ENCODE data around the gene DIP2B. TPM values are rescaled to one million over a fixed set of nuclear protein-coding genes. Genes with fewer than 3 reads are reported as not detected.
"Not testable (repeated sequence)": the region's sequence is repeated elsewhere in the genome, so short reads cannot be mapped to it uniquely, and the experiment has no call there.

The DIP2B gene
- total RNA-seq, 3 donors from 2014 or later = 28.3 to 39.8 (median 34.7) TPM

DNA sequence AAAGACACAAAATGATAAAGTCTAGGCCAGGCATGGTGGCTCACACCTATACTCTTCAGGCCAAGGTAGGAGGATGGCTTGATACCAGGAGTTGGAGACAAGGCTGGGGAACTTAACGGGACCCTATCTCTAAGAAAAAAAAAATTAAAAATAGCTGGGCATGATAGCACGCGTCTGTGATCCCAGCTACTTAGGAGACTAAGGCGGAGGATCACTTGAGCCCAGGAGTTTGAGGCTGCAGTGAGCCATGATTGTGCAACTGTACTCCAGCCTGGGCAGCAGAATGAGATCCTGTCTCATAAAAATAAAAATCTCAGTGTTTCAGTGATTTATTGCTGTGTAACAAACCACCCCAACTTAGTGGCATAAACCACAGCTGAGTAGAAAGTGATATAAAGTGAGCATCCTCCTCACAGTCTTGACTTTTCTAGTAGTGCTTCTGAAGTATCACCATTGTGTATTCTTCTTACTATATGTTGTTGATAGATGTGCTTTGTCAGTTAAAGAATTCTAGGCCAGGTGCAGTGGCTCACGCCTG, 248.5 kb downstream of the DIP2B start:
- TF ChIP-seq, protein P1, sequence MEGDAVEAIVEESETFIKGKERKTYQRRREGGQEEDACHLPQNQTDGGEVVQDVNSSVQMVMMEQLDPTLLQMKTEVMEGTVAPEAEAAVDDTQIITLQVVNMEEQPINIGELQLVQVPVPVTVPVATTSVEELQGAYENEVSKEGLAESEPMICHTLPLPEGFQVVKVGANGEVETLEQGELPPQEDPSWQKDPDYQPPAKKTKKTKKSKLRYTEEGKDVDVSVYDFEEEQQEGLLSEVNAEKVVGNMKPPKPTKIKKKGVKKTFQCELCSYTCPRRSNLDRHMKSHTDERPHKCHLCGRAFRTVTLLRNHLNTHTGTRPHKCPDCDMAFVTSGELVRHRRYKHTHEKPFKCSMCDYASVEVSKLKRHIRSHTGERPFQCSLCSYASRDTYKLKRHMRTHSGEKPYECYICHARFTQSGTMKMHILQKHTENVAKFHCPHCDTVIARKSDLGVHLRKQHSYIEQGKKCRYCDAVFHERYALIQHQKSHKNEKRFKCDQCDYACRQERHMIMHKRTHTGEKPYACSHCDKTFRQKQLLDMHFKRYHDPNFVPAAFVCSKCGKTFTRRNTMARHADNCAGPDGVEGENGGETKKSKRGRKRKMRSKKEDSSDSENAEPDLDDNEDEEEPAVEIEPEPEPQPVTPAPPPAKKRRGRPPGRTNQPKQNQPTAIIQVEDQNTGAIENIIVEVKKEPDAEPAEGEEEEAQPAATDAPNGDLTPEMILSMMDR (IDR thresholded peaks at IDR 0.05) = no peak
- intact Hi-C loops (cut with DNase I, micrococcal nuclease) = no loop called here
- no peak for ATAC-seq

DNA sequence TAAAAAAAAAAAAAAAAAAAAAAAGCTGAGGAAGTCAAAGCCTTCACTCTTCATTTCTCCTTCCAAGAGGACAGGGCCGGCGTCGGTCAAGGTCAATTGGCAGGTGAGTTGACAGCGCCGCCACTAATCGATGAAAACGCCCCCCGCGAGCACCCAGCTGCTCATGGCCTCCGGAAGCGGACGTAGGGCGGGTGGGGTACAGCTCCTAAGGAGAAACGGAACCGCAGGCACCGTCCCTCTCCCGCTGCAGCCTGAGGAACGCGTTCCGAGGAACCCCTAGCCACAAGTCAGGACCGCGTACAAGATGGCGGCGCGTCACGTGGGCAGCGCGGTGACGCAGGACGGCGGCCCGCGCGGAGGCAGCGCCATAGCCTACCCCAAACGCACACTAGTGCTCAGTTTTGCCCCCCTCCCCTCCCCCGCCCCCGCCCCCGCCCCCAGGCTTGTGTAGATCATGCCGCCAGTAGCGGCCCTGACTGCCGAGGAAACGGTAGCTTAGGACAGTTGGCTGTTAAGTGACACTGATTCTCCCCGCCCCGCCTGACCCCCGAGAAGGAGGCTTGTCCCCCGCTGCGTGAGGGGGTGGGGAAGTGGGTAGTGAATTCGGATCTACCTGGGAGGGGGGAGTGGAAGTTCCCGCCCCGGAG, 259.0 kb downstream of the DIP2B start, which contains the start of gene ATF1:
Gene ATF1, plus strand, starts transcription at position 463 of the 647 bp plus-strand sequence. CDS start 16,045 bp downstream, outside the sequence.
- DNase-seq = peak; percentile 93 to 95 (median 94)
- peak; percentile 89 for ATAC-seq
- TF ChIP-seq, protein P1 (IDR thresholded peaks at IDR 0.05) = no peak
- no peaks in the 10 kb centered on the region for H3K36me3 ChIP-seq (ENCODE audit: low read depth)
- H3K4me1 ChIP-seq (ENCODE audit: low read depth) = peaks cover 22% of the 10 kb centered on the region
- H3K4me3 ChIP-seq = peak within 1 kb of the TSS; percentile 95
- no peaks in the 10 kb centered on the region for H3K9me3 ChIP-seq
- intact Hi-C loops (cut with DNase I, micrococcal nuclease) = no loop called here

More for the DNA sequence above, 248.5 kb downstream of the DIP2B start:
- Histone ChIP-seq H3K4me3 (no peak overlapping the region), H3K36me3 (ENCODE audit: low read depth) (no peaks in the 10 kb centered on the region), H3K9me3 (no peaks in the 10 kb centered on the region), H3K4me1 (ENCODE audit: low read depth) (no peaks in the 10 kb centered on the region)
- no peak for DNase-seq

DNA sequence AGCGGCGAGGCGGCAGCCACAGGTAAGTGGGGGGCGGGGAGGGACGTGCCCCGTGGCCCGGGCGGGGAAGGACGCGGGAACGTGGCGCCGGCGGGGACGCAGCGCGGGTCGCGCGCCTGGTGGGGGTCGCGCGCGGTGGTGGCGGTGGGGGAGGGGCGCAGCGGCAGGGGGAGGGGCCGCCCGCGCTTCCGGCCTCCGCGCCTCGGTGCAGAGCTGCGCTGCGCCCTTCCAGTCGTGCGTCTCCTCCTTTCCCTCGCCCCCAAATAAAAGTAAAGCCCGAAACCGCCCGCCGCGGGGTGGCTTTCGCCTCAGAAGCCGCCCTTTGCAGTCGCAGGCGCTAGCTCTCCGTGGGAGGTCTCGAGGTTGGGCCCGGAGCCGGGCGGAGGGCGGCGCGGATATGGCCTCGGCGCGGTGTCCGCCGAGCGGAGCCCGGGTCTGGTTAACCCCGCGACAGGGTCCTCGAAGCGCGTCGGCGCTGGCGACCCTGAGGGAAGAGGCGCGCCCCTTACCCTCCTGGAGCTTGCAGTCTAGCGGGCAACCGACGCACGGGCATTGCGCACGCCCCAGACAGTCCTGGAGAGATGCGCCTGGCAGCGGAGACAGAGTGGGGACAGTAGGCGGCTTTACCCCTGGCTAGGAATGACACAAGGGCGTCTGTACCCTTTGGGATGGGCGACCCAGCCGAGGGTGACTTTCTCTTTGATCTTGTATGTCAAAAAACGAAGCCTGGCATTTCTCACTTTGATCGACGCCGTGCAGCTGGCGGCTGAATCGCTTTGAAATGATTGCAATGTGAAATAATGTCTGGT, 259.7 kb downstream of the DIP2B start:
- Histone ChIP-seq H3K36me3 (ENCODE audit: low read depth) (no peaks in the 10 kb centered on the region), H3K4me1 (ENCODE audit: low read depth) (peaks cover 22% of the 10 kb centered on the region), H3K9me3 (no peaks in the 10 kb centered on the region), H3K4me3 (peak overlapping the region; percentile 95)
- DNase-seq (peak; percentile 71 to 84 (median 78)), ATAC-seq (peak; percentile 85)
- TF ChIP-seq, protein P1 (IDR thresholded peaks at IDR 0.05) = no peak
- intact Hi-C loops (cut with DNase I, micrococcal nuclease) = no loop called here

DNA sequence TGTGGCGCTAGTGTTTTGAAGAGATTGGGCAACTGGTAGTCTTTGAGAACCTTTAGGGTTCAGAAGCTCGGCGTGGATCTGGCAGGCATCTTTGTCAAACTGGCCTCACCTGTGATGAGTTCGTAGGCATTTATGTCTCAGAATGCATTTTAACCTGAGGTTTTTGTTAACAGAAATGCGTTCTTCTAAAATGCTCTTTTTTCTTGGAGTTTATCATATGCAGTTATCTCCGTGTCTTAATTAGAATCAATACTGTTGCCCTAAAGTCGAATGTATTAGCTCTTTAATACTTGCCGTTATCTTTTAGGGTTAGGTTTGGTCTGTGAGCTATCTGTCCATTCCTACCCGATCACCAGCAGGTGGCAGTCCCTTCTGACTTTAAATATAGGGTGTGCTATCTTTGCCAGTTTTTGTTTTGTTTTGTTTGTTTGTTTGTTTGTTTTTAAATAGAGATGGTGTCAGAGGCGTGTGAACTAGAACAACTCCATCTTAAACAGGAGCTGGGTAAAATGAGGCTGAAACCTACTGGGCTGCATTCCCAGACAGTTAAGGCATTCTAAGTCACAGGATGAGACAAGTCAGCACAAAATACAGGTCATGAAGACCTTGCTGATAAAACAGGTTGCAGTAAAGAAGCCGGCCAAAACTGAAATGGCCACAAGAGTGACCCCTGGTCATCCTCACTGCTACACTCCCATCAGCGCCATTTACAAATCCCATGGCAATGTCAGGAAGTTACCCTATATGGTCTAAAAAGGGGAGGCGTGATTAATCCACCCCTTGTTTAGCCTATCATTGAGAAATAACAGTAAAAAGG, 260.5 kb downstream of the DIP2B start:
- intact Hi-C loops (cut with DNase I, micrococcal nuclease) = no loop called here
- TF ChIP-seq, protein P1 (IDR thresholded peaks at IDR 0.05) = peak; percentile 39
- Histone ChIP-seq H3K36me3 (ENCODE audit: low read depth) (no peaks in the 10 kb centered on the region), H3K9me3 (no peaks in the 10 kb centered on the region), H3K4me3 (peak overlapping the region; percentile 95), H3K4me1 (ENCODE audit: low read depth) (peaks cover 22% of the 10 kb centered on the region)
- ATAC-seq (peak; percentile 34), DNase-seq (peak in 1 of 3 donors; percentile 72)

DNA sequence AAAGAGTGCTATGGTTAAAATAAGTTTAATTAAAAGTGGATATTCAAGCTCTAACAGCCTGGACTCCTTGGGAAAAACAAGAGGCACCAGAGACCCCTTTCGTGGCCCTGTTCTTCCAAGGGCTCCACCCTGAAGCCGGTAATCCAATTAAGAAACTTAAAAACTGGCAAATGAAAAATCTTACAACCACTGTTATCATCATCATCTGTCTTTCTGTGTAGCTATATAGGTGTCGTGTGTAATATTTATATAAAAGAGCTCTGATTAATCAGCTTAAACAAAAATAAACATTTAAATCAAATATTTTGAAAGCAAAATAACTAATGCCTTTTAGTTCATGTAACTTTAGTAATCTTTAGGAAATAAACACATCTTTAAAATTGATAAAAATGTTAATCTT, 263.6 kb downstream of the DIP2B start:
- DNase-seq = no peak
- no peak for ATAC-seq
- no peaks in the 10 kb centered on the region for H3K9me3 ChIP-seq
- H3K4me3 ChIP-seq = no peak overlapping the region
- TF ChIP-seq, protein P1 (IDR thresholded peaks at IDR 0.05) = no peak
- H3K4me1 ChIP-seq (ENCODE audit: low read depth) = peaks cover 15% of the 10 kb centered on the region
- intact Hi-C loops (cut with DNase I, micrococcal nuclease) = no loop called here
- no peaks in the 10 kb centered on the region for H3K36me3 ChIP-seq (ENCODE audit: low read depth)

DNA sequence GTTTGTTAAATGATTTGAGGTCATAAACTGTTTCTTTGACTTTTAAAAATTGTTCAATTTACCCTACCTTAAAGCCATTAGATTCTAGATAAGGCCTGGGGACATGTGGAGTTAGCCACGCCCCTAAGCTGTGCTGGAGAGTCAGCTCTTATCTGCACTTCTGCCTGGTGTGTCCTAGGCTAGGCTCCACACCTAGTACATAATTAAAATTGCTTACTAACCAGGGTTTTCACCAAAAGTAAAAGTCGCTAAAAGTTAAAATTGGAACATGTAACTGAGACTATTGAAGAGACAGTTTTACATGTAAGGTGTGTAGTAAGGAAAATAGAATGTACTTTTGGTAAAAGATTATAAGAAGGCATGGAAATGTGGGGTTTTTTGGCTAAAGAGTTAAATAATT, 264.0 kb downstream of the DIP2B start:
- H3K36me3 ChIP-seq (ENCODE audit: low read depth); H3K9me3 ChIP-seq; ATAC-seq; H3K4me3 ChIP-seq; intact Hi-C loops (cut with DNase I, micrococcal nuclease): not testable (repeated sequence)
- peaks cover 19% of the 10 kb centered on the region for H3K4me1 ChIP-seq (ENCODE audit: low read depth)
- peak in 2 of 3 donors; percentile 59 to 79 for DNase-seq
